Gastroesophageal sphincter (tissue), 4 donors: ENCODE data around the gene SLC26A8. TPM values are rescaled to one million over a fixed set of nuclear protein-coding genes. Genes with fewer than 3 reads are reported as not detected.

Experiments
- ATAC-seq: fragments of 150-250 bp; one replicate; pipeline ENCODE4 v1.9.1; 2016; ENCODE audit warnings: mild to moderate bottlenecking, moderate library complexity
- H3K27ac ChIP-seq, 4 donors: fragments of 200-600 bp; sonication (generic) in 3 of 4; 1 replicate in 3 of 4; 2 replicates in 1 of 4; pipeline ENCODE4 v1.5.1; 2016 to 2019
- H3K27me3 ChIP-seq: fragments of 200-600 bp; sonication (generic); one replicate; pipeline ENCODE4 v1.5.1; 2019
- H3K36me3 ChIP-seq, 2 donors: fragments of 200-600 bp; sonication (generic); one replicate each; pipeline ENCODE4 v1.5.1; 2019; ENCODE audit warnings: control low read depth in 1 of 2
- H3K4me1 ChIP-seq, 3 donors: fragments of 200-600 bp; sonication (generic); 1 replicate in 2 of 3; 2 replicates in 1 of 3; pipeline ENCODE4 v1.5.1; 2016 to 2019; ENCODE audit warnings: control low read depth in 2 of 3
- H3K4me3 ChIP-seq, 2 donors: fragments of 200-600 bp; sonication (generic); one replicate each; pipeline ENCODE4 v1.5.1; 2019; ENCODE audit warnings: mild to moderate bottlenecking in 1 of 2, moderate library complexity in 1 of 2
- H3K9me3 ChIP-seq, 3 donors: fragments of 200-600 bp; sonication (generic); one replicate each; pipeline ENCODE4 v1.5.1; 2017 to 2019; ENCODE audit warnings: control low read depth in 2 of 3
- CTCF ChIP-seq, 4 experiments: fragments of 200-600 bp in 2 of 4; fragments of 450-650 bp in 2 of 4; sonication (generic) in 1 of 4; IDR thresholded peaks; one replicate each; pipeline ENCODE4 v1.5.1; 2017 to 2019; ENCODE audit warnings: antibody characterized with exemption in 4 of 4, mild to moderate bottlenecking in 2 of 4, moderate library complexity in 2 of 4
- EP300 ChIP-seq: sonication (generic); formaldehyde crosslinking; IDR thresholded peaks from one replicate; pipeline ENCODE4 v1.6.1; 2017; ENCODE audit warnings: antibody characterized with exemption, mild to moderate bottlenecking
- POLR2A ChIP-seq, 2 donors: fragments of 450-650 bp; IDR thresholded peaks; one replicate each; pipeline ENCODE4 v1.6.1; 2017; ENCODE audit warnings: antibody characterized with exemption in 2 of 2, mild to moderate bottlenecking in 2 of 2, moderate library complexity in 1 of 2
- POLR2AphosphoS5 ChIP-seq: sonication (generic); formaldehyde crosslinking; IDR thresholded peaks from one replicate; pipeline ENCODE4 v1.6.1; 2017; ENCODE audit warnings: antibody characterized with exemption
- WGBS, 2 donors: methylation state at CpG; one replicate each; pipeline ENCODE4 v1.1.5; 2018; ENCODE audit warnings: low coverage in 1 of 2; 5-methylcytosine and 5-hydroxymethylcytosine counted together
- total RNA-seq, 4 donors: library from RNA; depleted of rRNA; stranded (reverse); fragments of >200 nt; gene quantifications; one replicate each; pipeline ENCODE4 v1.1.0, GENCODE V29; 2016

Gene SLC26A8
- total RNA-seq, result not detected

GRCh38 chr6:36023996-36024795 is at the start of gene SLC26A8:
TSS of gene SLC26A8 (minus strand) at chr6:36024641. CDS start at chr6:36019707, 4,934 bp downstream.
- no peak for TF ChIP-seq CTCF (IDR thresholded peaks at IDR 0.05)
- no peak for ATAC-seq
- H3K4me1 ChIP-seq, result peaks cover 0 to 10% (median 0%) of the 10 kb centered on the region in 3 donors
- no peaks in the 10 kb centered on the region for H3K9me3 ChIP-seq
- no peak within 1 kb of the TSS for H3K4me3 ChIP-seq
- H3K27ac ChIP-seq, result no peak within 1 kb of the TSS
- 41 to 77% methylated on average over 4 to 14 of the region's 44 CpGs for WGBS, 2 donors
- no peaks in the 10 kb centered on the region for H3K36me3 ChIP-seq
- peaks cover 19% of the 10 kb centered on the region for H3K27me3 ChIP-seq

GRCh38 chr6:36073587-36073986 is 49.1 kb upstream of the SLC26A8 start:
- peaks cover 0 to 5% of the 10 kb centered on the region in 2 donors for H3K36me3 ChIP-seq
- no peak overlapping the region for H3K27ac ChIP-seq
- no peak for TF ChIP-seq CTCF (IDR thresholded peaks at IDR 0.05)
- TF ChIP-seq POLR2A (IDR thresholded peaks at IDR 0.05), result no peak
- TF ChIP-seq EP300, result no peak
- no peak for TF ChIP-seq POLR2AphosphoS5
- peaks cover 0 to 60% (median 15%) of the 10 kb centered on the region in 3 donors for H3K4me1 ChIP-seq
- no peaks in the 10 kb centered on the region for H3K9me3 ChIP-seq
- no peak overlapping the region for H3K4me3 ChIP-seq
- no peaks in the 10 kb centered on the region for H3K27me3 ChIP-seq
- no peak for ATAC-seq

DNA sequence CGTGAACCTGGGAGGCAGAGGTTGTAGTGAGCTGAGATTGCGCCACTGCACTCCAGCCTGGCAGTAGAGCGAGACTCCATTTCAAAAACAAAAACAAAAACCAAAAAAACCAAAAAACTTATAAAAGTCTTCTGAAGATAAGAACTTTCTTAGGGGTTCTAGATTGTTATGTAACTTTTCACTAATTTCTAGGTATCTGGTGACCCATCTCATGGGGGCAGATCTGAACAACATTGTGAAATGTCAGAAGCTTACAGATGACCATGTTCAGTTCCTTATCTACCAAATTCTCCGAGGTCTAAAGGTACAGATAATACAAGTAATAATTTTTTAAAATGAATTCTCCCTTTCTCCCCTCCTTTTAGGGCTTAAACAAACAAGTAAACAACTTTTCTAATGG is 48.2 kb upstream of the SLC26A8 start:
- Histone ChIP-seq H3K4me1 (peaks cover 0 to 60% (median 15%) of the 10 kb centered on the region in 3 donors), H3K9me3 (no peaks in the 10 kb centered on the region), H3K36me3 (peaks cover 0 to 5% of the 10 kb centered on the region in 2 donors), H3K4me3 (no peak overlapping the region), H3K27ac (no peak overlapping the region), H3K27me3 (no peaks in the 10 kb centered on the region)
- ATAC-seq, result no peak
- WGBS, 2 donors, result 92 to 100% methylated on average over 2 of the region's 4 CpGs
- TF ChIP-seq CTCF (IDR thresholded peaks at IDR 0.05) (no peak), POLR2A (IDR thresholded peaks at IDR 0.05) (no peak), POLR2AphosphoS5 (no peak)

DNA sequence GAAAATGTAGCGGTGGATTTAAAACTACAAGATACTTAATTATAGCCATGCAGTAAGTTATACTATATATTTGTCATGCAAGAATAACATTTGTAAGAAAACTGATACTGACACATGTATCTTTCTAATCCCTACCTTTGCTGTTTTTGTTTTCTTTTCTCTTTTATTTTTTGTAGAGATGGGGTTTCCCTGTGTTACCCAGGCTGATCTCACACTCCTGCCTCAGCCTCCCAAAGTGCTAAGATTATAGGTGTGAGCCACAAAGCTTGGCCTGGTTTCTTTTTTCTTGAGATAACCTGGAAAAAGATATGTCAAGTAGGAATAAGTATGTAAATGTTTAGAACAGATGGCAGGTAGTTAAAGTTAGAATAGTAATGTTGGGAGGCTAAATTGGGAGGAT is 47.3 kb upstream of the SLC26A8 start:
- no peak for TF ChIP-seq CTCF (IDR thresholded peaks at IDR 0.05)
- TF ChIP-seq EP300, result no peak
- no peak for TF ChIP-seq POLR2A (IDR thresholded peaks at IDR 0.05)
- TF ChIP-seq POLR2AphosphoS5, result no peak
- Histone ChIP-seq H3K27me3 (no peaks in the 10 kb centered on the region), H3K27ac (no peak overlapping the region), H3K36me3 (peaks cover 0 to 5% of the 10 kb centered on the region in 2 donors), H3K9me3 (no peaks in the 10 kb centered on the region), H3K4me1 (peaks cover 0 to 60% (median 20%) of the 10 kb centered on the region in 3 donors), H3K4me3 (no peak overlapping the region)
- no peak for ATAC-seq
- 100% methylated on average over 1 of the region's 1 CpG for WGBS, 2 donors

- WGBS, 2 donors, result 94% methylated on average over 3 of the region's 3 CpGs; no CpG with 5 or more reads in 1 of the 2 donors
- H3K4me1 ChIP-seq, result peaks cover 0 to 60% (median 18%) of the 10 kb centered on the region in 3 donors
- H3K27ac ChIP-seq, result no peak overlapping the region
- no peaks in the 10 kb centered on the region for H3K27me3 ChIP-seq
- H3K4me3 ChIP-seq, result no peak overlapping the region
- ATAC-seq, result no peak
- H3K9me3 ChIP-seq, result no peaks in the 10 kb centered on the region
- no peak for TF ChIP-seq CTCF (IDR thresholded peaks at IDR 0.05)
- TF ChIP-seq POLR2A (IDR thresholded peaks at IDR 0.05), result no peak
- no peak for TF ChIP-seq EP300
- no peak for TF ChIP-seq POLR2AphosphoS5
- H3K36me3 ChIP-seq, result peaks cover 0 to 5% of the 10 kb centered on the region in 2 donors
Measured at GRCh38 chr6:36071281-36071680, 46.8 kb upstream of the SLC26A8 start.
